PC-3 (cell line): ENCODE results near the gene STAT5B. TPM values are rescaled to one million over a fixed set of nuclear protein-coding genes. Genes with fewer than 3 reads are reported as not detected.
"Not testable (repeated sequence)": the region's sequence is repeated elsewhere in the genome, so short reads cannot be mapped to it uniquely, and the experiment has no call there.

Source experiments
- ATAC-seq: fragments of 200-7000 bp; cut with Tn5 transposase; 2 replicates; pipeline ENCODE4 v1.9.1; 2020; ENCODE audit warnings: mild to moderate bottlenecking, moderate library complexity
- BruUV-seq: library from RNA; stranded (reverse); fragments of 400-500 nt; replicated peaks from 2 replicates; lab custom pipeline; 2021; lab: Mats Ljungman, UMichigan
- CTCF ChIA-PET: fragments of 300-600 bp; sonication (Branson Sonifier 250); formaldehyde crosslinking; loops from one replicate; lab custom pipeline; 2022; ENCODE audit warnings: antibody characterized with exemption; lab: Charles Lee
- POLR2A ChIA-PET: fragments of 300-600 bp; sonication (Branson Sonifier 250); formaldehyde crosslinking; loops from one replicate; lab custom pipeline; 2022; ENCODE audit warnings: antibody characterized with exemption; ENCODE audit not compliant: unreplicated experiment; lab: Charles Lee
- DNase-seq: peaks from one replicate; pipeline ENCODE4 v3.0.0-alpha.2; 2015
- H2AFZ ChIP-seq: fragments of 300-600 bp; sonication (generic); 2 replicates; pipeline ENCODE4 v1.6.0; 2016; ENCODE audit warnings: antibody characterized with exemption, low read length
- H3F3A ChIP-seq: fragments of 300-600 bp; sonication (generic); one replicate; pipeline ENCODE4 v1.6.0; 2017; ENCODE audit warnings: antibody characterized with exemption, low read length, control low read depth, mild to moderate bottlenecking; ENCODE audit not compliant: unreplicated experiment
- H3K27ac ChIP-seq: fragments of 300-600 bp; sonication (generic); 2 replicates; pipeline ENCODE4 v1.5.1; 2016; ENCODE audit warnings: mild to moderate bottlenecking, low read length
- H3K27me3 ChIP-seq: fragments of 300-600 bp; sonication (generic); 2 replicates; pipeline ENCODE4 v1.6.1; 2016; ENCODE audit warnings: low read length, mixed read lengths
- H3K36me3 ChIP-seq: fragments of 300-600 bp; sonication (generic); 2 replicates; pipeline ENCODE4 v1.6.1; 2016; ENCODE audit warnings: low read depth, mixed run types, low read length, mixed read lengths
- H3K4me1 ChIP-seq: fragments of 300-600 bp; sonication (generic); 2 replicates; pipeline ENCODE4 v1.5.1; 2016; ENCODE audit warnings: low read length; ENCODE audit not compliant: insufficient read depth
- H3K4me2 ChIP-seq: fragments of 300-600 bp; sonication (generic); 2 replicates; pipeline ENCODE4 v1.6.0; 2016; ENCODE audit warnings: low read length
- H3K4me3 ChIP-seq: fragments of 300-600 bp; sonication (generic); 2 replicates; pipeline ENCODE4 v1.5.1; 2016; ENCODE audit warnings: mild to moderate bottlenecking, low read length, mixed read lengths
- H3K79me2 ChIP-seq: fragments of 300-600 bp; sonication (generic); 2 replicates; pipeline ENCODE4 v1.6.1; 2017; ENCODE audit warnings: low read length, mixed read lengths
- H3K9ac ChIP-seq: fragments of 300-600 bp; sonication (generic); 2 replicates; pipeline ENCODE4 v1.6.0; 2016; ENCODE audit warnings: mild to moderate bottlenecking, low read length
- H3K9me2 ChIP-seq: fragments of 300-600 bp; sonication (generic); replicated peaks from 2 replicates; pipeline ENCODE4 v1.6.1; 2016; ENCODE audit warnings: mixed run types, low read length, mixed read lengths
- H3K9me3 ChIP-seq: fragments of 300-600 bp; sonication (generic); 2 replicates; pipeline ENCODE4 v1.6.1; 2016; ENCODE audit warnings: low read length, mixed read lengths
- H4K20me1 ChIP-seq: fragments of 300-600 bp; sonication (generic); 2 replicates; pipeline ENCODE4 v1.6.1; 2016; ENCODE audit warnings: low read length, mixed read lengths
- CTCF ChIP-seq: fragments of 300-600 bp; sonication (generic); conservative IDR thresholded peaks from 2 replicates; pipeline ENCODE4 v1.5.1; 2017; ENCODE audit warnings: antibody characterized with exemption, low read depth, mild to moderate bottlenecking, low read length
- EZH2 ChIP-seq: fragments of 300-600 bp; sonication (generic); IDR thresholded peaks from one replicate; pipeline ENCODE4 v1.6.1; 2017; ENCODE audit warnings: antibody characterized with exemption, mild to moderate bottlenecking, low read length; ENCODE audit not compliant: unreplicated experiment
- EZH2phosphoT487 ChIP-seq: fragments of 300-600 bp; sonication (generic); IDR thresholded peaks from 2 replicates; pipeline ENCODE4 v1.6.1; 2018; ENCODE audit warnings: mild to moderate bottlenecking, antibody characterized with exemption, low read length, borderline replicate concordance
- intact Hi-C: fragments of 100-400 bp; cut with micrococcal nuclease; formaldehyde crosslinking; loops from 2 replicates; pipeline ENCODE4 v1.9.0; 2023
- total RNA-seq: library from RNA; depleted of rRNA; stranded (reverse); fragments of >200 nt; gene quantifications from 2 replicates; pipeline ENCODE4 v1.2.3, GENCODE V29; 2014

The STAT5B gene
- total RNA-seq, 1 experiment from 2014 or later, result not detected

DNA sequence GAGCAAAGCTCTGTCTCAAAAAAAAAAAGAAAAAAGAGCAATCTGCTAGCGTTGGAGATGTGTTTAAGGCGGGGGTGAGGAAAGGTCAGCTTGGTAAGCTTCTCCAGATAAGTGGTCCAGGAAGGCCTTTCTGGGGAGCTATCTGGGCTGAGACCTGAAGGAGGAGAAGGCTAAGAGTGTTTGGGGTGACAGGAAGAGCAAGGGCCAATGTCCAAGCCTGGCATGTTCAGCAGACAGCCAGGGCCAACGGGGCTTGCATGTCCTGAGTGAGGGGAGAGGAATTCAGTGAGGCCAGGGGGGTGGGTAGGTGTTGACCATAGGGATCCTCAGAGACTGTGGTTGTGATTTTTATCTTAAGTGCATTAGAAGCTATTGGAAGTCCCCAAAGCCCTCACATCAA is 27.5 kb upstream of the STAT5B start:
- Histone ChIP-seq H3K4me1 (no peaks in the 10 kb centered on the region), H3K4me3 (no peak overlapping the region), H3K79me2 (no peaks in the 10 kb centered on the region), H3K27me3 (no peaks in the 10 kb centered on the region), H2AFZ (no peak overlapping the region), H3F3A (no peaks in the 10 kb centered on the region), H3K9ac (no peak overlapping the region), H3K27ac (no peak overlapping the region), H3K9me3 (no peaks in the 10 kb centered on the region), H3K9me2 (no peaks in the 10 kb centered on the region), H4K20me1 (no peaks in the 10 kb centered on the region), H3K36me3 (no peaks in the 10 kb centered on the region), H3K4me2 (no peak overlapping the region)
- POLR2A ChIA-PET, result no interaction called here
- BruUV-seq, result no TSS peak
- DNase-seq, result no peak
- TF ChIP-seq CTCF (no peak), EZH2 (no peak), EZH2phosphoT487 (no peak)
- ATAC-seq, result no peak
- CTCF ChIA-PET, result no interaction called here
- intact Hi-C loops, result no loop called here

GRCh38 chr17:42301022-42301421 is 24.8 kb upstream of the STAT5B start:
- H3K9me2 ChIP-seq, result no peaks in the 10 kb centered on the region
- no peaks in the 10 kb centered on the region for H3F3A ChIP-seq
- no peak overlapping the region for H3K27ac ChIP-seq
- no peak overlapping the region for H3K4me3 ChIP-seq
- BruUV-seq, result no TSS peak
- ChIA-PET CTCF (no interaction called here), POLR2A (no interaction called here)
- ATAC-seq, result no peak
- H3K4me2 ChIP-seq, result no peak overlapping the region
- no peaks in the 10 kb centered on the region for H3K9me3 ChIP-seq
- no peaks in the 10 kb centered on the region for H4K20me1 ChIP-seq
- no peak for TF ChIP-seq EZH2
- TF ChIP-seq EZH2phosphoT487, result no peak
- no peak for TF ChIP-seq CTCF
- H3K79me2 ChIP-seq, result no peaks in the 10 kb centered on the region
- no peak overlapping the region for H3K9ac ChIP-seq
- no peaks in the 10 kb centered on the region for H3K27me3 ChIP-seq
- H3K36me3 ChIP-seq, result no peaks in the 10 kb centered on the region
- H3K4me1 ChIP-seq, result no peaks in the 10 kb centered on the region
- intact Hi-C loops, result no loop called here
- DNase-seq, result no peak
- no peak overlapping the region for H2AFZ ChIP-seq

- CTCF ChIA-PET, H3K4me2 ChIP-seq, H3K4me3 ChIP-seq, H3K36me3 ChIP-seq, POLR2A ChIA-PET, H3K9me3 ChIP-seq, H3K79me2 ChIP-seq, intact Hi-C loops, ATAC-seq, H3K9ac ChIP-seq, H3F3A ChIP-seq, H3K27me3 ChIP-seq, H3K4me1 ChIP-seq, H3K9me2 ChIP-seq, BruUV-seq, DNase-seq, H3K27ac ChIP-seq, H2AFZ ChIP-seq, H4K20me1 ChIP-seq: not testable (repeated sequence)
Observed at GRCh38 chr17:42299913-42300312, 23.7 kb upstream of the STAT5B start.

DNA sequence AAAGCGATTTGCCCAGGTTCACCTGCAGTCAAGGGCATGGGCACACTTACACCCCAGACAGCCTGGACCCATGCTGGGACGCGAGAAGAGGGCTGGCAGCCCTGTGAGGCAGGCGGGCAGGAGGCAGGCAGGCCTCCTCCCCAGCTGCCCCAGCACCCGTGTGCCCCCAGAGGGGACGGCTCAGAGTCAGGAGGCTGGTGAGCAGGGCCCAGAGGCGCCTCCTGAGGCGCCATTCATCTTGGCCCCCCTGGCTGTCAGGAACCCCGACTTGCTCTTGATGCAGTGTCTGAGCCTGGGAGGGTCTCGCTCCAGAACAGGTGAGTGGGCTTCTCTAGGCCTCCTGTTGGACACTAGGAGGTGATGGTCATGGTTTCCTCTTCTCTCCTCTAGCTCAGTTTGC is 23.2 kb upstream of the STAT5B start:
- H3K9me2 ChIP-seq, H3K4me1 ChIP-seq, ATAC-seq, H3F3A ChIP-seq, H3K27ac ChIP-seq, H4K20me1 ChIP-seq, H3K9ac ChIP-seq, H3K4me2 ChIP-seq, H3K4me3 ChIP-seq, H3K27me3 ChIP-seq, POLR2A ChIA-PET, BruUV-seq, CTCF ChIA-PET, H3K79me2 ChIP-seq, H3K36me3 ChIP-seq, H2AFZ ChIP-seq, H3K9me3 ChIP-seq, DNase-seq, intact Hi-C loops: not testable (repeated sequence)

GRCh38 chr17:42297775-42298174 is 21.6 kb upstream of the STAT5B start:
- H2AFZ ChIP-seq, intact Hi-C loops, ATAC-seq, H3K27me3 ChIP-seq, POLR2A ChIA-PET, H3K36me3 ChIP-seq, BruUV-seq, H4K20me1 ChIP-seq, H3F3A ChIP-seq, H3K79me2 ChIP-seq, H3K27ac ChIP-seq, DNase-seq, H3K9ac ChIP-seq, H3K4me2 ChIP-seq, H3K4me3 ChIP-seq, H3K9me3 ChIP-seq, CTCF ChIA-PET, H3K9me2 ChIP-seq, H3K4me1 ChIP-seq: not testable (repeated sequence)
